OCI-LY3 (cell line): ENCODE results near the gene PACS2.

Source experiments
- CTCF ChIP-seq: fragments of 200-600, 300-600 bp; sonication (generic); IDR thresholded peaks from 2 replicates; pipeline ENCODE4 v1.5.1; 2014; ENCODE audit warnings: antibody characterized with exemption, low read length, low read depth
- EZH2phosphoT487 ChIP-seq: fragments of 200-600 bp; shearing (Covaris generic); IDR thresholded peaks from 2 replicates; pipeline ENCODE4 v1.6.1; 2018; ENCODE audit warnings: antibody characterized with exemption, mixed run types, low read depth

DNA sequence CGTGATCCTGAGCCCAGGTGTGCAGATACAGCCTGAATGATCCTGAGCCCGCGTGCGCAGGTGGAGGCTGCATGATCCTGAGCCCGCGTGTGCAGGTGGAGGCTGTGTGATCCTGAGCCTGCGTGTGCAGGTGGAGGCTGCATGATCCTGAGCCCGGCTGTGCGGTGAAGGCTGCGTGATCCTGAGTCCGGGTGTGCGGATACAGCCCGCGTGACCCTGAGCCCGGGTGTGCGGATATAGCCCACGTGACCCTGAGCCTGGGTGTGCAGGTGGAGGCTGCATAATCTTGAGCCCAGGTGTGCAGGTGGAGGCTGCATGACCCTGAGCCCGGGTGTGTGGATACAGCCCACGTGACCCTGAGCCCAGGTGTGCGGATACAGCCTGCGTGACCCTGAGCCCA, 34.0 kb upstream of the PACS2 start:
- TF ChIP-seq CTCF (no peak), EZH2phosphoT487 (no peak)
